Thyroid gland (tissue), 4 donors: ENCODE measurements around the gene ANKRD11. TPM values are rescaled to one million over a fixed set of nuclear protein-coding genes. Genes with fewer than 3 reads are reported as not detected.

Source experiments
- DNase-seq, 2 donors: peaks; one replicate each; pipeline ENCODE4 v3.0.0-alpha.2; 2019
- H3K27ac ChIP-seq, 3 donors: fragments of 200-600 bp; sonication (generic); 1 replicate in 2 of 3; 2 replicates in 1 of 3; pipeline ENCODE4 v1.5.1; 2016 to 2019; ENCODE audit warnings: mild to moderate bottlenecking in 1 of 3, moderate library complexity in 1 of 3
- H3K27me3 ChIP-seq: fragments of 200-600 bp; sonication (generic); one replicate; pipeline ENCODE4 v1.5.1; 2019
- H3K36me3 ChIP-seq, 2 donors: fragments of 200-600 bp; sonication (generic); one replicate each; pipeline ENCODE4 v1.5.1; 2016 to 2019
- H3K4me1 ChIP-seq, 2 donors: fragments of 200-600 bp; sonication (generic); one replicate each; pipeline ENCODE4 v1.5.1; 2017 to 2019
- H3K4me3 ChIP-seq, 3 donors: fragments of 200-600 bp; sonication (generic); replicated peaks in 1 of 3; 1 replicate in 2 of 3; 2 replicates in 1 of 3; pipeline ENCODE4 v1.5.1; 2016; ENCODE audit warnings: mild to moderate bottlenecking in 1 of 3
- H3K9me3 ChIP-seq: fragments of 200-600 bp; sonication (generic); one replicate; pipeline ENCODE4 v1.5.1; 2017
- POLR2A ChIP-seq, 2 donors: fragments of 450-650 bp; IDR thresholded peaks; one replicate each; pipeline ENCODE4 v1.6.1; 2017; ENCODE audit warnings: antibody characterized with exemption in 2 of 2, mild to moderate bottlenecking in 2 of 2, moderate library complexity in 1 of 2
- WGBS, 2 donors: methylation state at CpG; one replicate each; pipeline ENCODE4 v1.1.5; 2017; 5-methylcytosine and 5-hydroxymethylcytosine counted together
- intact Hi-C: fragments of 100-400 bp; cut with DNase I; formaldehyde crosslinking; loops from one replicate; pipeline ENCODE4 v1.15.1; 2023
- total RNA-seq, 4 donors: library from RNA; depleted of rRNA; stranded (reverse); fragments of >200 nt; gene quantifications; one replicate each; pipeline ENCODE4 v1.2.3, GENCODE V29; 2016
- TF ChIP-seq, protein P1 (sequence below), 6 experiments: fragments of 200-600 bp in 3 of 6; fragments of 450-650 bp in 3 of 6; sonication (generic) in 3 of 6; IDR thresholded peaks; one replicate each; pipeline ENCODE4 v1.5.1; 2016 to 2019; ENCODE audit warnings: antibody characterized with exemption in 6 of 6, mild to moderate bottlenecking in 2 of 6, inconsistent platforms in 1 of 6, moderate library complexity in 1 of 6

ANKRD11 gene
- total RNA-seq, 4 donors from 2014 or later: 62.1 to 90.4 (median 75.0) TPM

DNA sequence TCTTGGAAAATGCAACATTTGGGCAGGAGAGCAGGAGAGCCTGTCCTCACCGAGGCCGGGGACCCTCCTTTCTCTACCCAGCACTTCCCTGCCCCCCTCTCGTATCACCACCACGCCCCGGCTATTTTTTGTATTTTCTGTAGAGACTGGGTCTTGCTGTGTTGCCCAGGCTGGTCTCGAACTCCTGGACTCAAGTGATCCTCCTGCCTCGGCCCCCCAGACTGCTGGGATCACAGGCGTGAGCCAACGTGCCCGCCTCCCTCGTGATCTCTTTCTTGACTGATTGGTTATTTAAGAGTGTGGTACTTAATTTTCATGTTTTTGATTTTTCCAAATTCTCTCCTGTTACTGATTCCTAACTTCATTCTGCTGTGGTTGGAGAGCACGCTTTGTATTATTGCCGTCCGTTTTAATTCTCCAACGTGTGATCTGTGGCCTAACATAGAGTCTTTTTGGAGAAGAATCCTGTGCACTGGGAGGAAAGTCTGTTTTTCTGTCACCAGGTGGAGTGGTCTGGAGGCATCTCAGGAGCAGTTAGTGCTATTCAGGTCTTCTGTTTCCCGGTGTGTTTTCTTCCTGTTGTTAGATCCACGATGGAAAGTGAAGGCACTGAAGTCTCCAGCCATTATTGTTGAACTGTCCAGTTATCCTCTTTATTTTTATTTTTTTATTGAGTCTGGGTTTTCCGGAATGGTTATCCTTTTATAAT lies 232.4 kb downstream of the ANKRD11 start:
- WGBS, 2 donors: 74 to 77% methylated on average over 18 of the region's 18 CpGs
- TF ChIP-seq, protein P1, sequence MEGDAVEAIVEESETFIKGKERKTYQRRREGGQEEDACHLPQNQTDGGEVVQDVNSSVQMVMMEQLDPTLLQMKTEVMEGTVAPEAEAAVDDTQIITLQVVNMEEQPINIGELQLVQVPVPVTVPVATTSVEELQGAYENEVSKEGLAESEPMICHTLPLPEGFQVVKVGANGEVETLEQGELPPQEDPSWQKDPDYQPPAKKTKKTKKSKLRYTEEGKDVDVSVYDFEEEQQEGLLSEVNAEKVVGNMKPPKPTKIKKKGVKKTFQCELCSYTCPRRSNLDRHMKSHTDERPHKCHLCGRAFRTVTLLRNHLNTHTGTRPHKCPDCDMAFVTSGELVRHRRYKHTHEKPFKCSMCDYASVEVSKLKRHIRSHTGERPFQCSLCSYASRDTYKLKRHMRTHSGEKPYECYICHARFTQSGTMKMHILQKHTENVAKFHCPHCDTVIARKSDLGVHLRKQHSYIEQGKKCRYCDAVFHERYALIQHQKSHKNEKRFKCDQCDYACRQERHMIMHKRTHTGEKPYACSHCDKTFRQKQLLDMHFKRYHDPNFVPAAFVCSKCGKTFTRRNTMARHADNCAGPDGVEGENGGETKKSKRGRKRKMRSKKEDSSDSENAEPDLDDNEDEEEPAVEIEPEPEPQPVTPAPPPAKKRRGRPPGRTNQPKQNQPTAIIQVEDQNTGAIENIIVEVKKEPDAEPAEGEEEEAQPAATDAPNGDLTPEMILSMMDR (IDR thresholded peaks at IDR 0.05): no peak
- no peak for TF ChIP-seq POLR2A (IDR thresholded peaks at IDR 0.05)
- no peaks in the 10 kb centered on the region for H3K36me3 ChIP-seq
- peaks cover 9 to 18% of the 10 kb centered on the region in 2 donors for H3K4me1 ChIP-seq
- H3K27ac ChIP-seq: peak overlapping the region in 1 of 3 donors; percentile 25
- intact Hi-C loops: no loop called here
- no peaks in the 10 kb centered on the region for H3K27me3 ChIP-seq
- no peaks in the 10 kb centered on the region for H3K9me3 ChIP-seq
- H3K4me3 ChIP-seq: peak overlapping the region in 1 of 3 donors; percentile 26
- DNase-seq: no peak

DNA sequence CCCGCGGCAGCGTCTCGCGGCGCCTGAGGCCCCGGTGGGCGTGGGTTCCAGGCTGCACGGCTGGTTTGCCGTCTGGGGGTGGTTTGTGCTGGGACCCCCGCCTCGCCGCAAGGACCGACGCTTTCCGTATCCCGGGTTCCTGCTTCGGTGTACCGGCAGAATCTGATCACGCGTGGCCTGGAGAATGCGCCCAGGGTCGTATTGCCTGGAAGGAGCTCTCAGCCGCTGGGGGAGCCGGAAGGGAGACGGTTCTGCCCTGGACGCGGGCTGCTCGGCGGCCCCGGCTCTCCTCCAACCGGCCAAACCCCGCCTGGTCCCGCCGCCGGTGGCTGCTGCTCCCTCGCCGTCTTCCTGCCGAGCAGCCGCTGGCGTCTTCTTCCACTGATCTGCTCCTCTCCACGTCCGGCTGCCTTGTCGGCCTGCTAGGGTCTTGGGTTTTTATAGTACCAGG lies 233.1 kb downstream of the ANKRD11 start:
- Histone ChIP-seq H3K4me3 (peak overlapping the region in 2 of 3 donors; percentile 15 to 26), H3K27ac (peak overlapping the region in 2 of 3 donors; percentile 25 to 35), H3K36me3 (no peaks in the 10 kb centered on the region), H3K27me3 (no peaks in the 10 kb centered on the region), H3K9me3 (no peaks in the 10 kb centered on the region), H3K4me1 (peaks cover 9 to 18% of the 10 kb centered on the region in 2 donors)
- 0 to 5% methylated on average over 1 to 25 of the region's 44 CpGs for WGBS, 2 donors
- peak; percentile 35 to 37 for DNase-seq
- intact Hi-C loops: no loop called here
- no peak for TF ChIP-seq POLR2A (IDR thresholded peaks at IDR 0.05)
- TF ChIP-seq, protein P1 (IDR thresholded peaks at IDR 0.05): peak in 1 of 6 experiments; percentile 7

GRCh38 chr16:89256651-89257254 lies 233.6 kb downstream of the ANKRD11 start:
- peak; percentile 58 to 62 for DNase-seq
- no peaks in the 10 kb centered on the region for H3K36me3 ChIP-seq
- peak overlapping the region in 2 of 3 donors; percentile 25 to 35 for H3K27ac ChIP-seq
- peak overlapping the region in 2 of 3 donors; percentile 15 to 26 for H3K4me3 ChIP-seq
- H3K27me3 ChIP-seq: no peaks in the 10 kb centered on the region
- intact Hi-C loops: no loop called here
- 1 to 12% methylated on average over 7 to 13 of the region's 57 CpGs for WGBS, 2 donors
- TF ChIP-seq, protein P1 (IDR thresholded peaks at IDR 0.05): no peak
- TF ChIP-seq POLR2A (IDR thresholded peaks at IDR 0.05): no peak
- peaks cover 9 to 18% of the 10 kb centered on the region in 2 donors for H3K4me1 ChIP-seq
- no peaks in the 10 kb centered on the region for H3K9me3 ChIP-seq

DNA sequence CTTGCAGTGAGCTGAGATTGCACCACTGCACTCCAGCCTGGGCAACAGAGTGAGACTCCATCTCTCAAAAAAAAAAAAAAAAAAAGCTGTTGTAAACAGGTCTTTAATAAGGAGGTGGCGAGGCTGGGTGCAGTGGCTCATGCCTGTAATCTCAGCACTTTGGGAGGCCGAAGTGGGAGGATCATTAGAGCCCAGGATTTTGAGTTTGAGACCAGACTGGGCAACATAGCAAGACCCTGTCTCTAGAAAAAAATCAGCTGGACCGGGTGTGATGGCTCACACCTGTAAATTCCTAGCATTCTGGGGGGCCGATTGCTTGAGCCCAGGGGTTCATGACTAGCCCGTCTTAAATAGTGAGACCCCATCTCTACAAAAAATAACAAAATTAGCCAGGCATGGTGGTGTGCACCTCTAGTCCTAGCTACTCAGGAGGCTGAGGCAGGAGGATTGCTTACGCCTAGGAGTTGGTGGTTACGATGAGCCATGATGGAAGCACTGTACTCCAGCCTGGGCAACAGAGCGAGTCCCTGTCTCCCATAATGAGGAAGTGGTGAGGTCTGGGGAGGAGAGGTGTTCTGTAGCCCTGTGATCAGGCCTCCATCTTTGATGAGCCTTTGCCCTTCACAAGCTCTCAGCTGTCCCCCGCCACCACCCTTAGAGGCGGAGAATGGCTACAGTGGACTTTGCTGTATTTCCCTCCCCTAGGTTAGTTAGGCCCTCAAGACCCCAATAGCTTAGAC lies 236.6 kb downstream of the ANKRD11 start:
- Histone ChIP-seq H3K4me1 (peaks cover 9 to 18% of the 10 kb centered on the region in 2 donors), H3K27ac (no peak overlapping the region), H3K27me3 (no peaks in the 10 kb centered on the region), H3K4me3 (no peak overlapping the region), H3K9me3 (no peaks in the 10 kb centered on the region), H3K36me3 (no peaks in the 10 kb centered on the region)
- TF ChIP-seq POLR2A (IDR thresholded peaks at IDR 0.05): no peak
- TF ChIP-seq, protein P1 (IDR thresholded peaks at IDR 0.05): no peak
- intact Hi-C loops: no loop called here
- WGBS, 2 donors: 91 to 98% methylated on average over 9 to 10 of the region's 10 CpGs
- DNase-seq: no peak
